GM18526 (cell line): Measurements from ENCODE around the gene AAK1.

ENCODE experiments used
- POLR2A ChIP-seq: IDR thresholded peaks from 3 replicates; pipeline ENCODE4 v1.6.1; 2011; ENCODE audit not compliant: insufficient read length; ENCODE audit errors: extremely low read depth

Gene AAK1

GRCh38 chr2:69643602-69644505, at the start of gene AAK1:
TSS of gene AAK1 (minus strand) at chr2:69643739. CDS start at chr2:69643040, 699 bp downstream.
- peak; percentile 73 for TF ChIP-seq POLR2A

- no peak for TF ChIP-seq POLR2A
Measured at GRCh38 chr2:69692424-69692823, 48.9 kb upstream of the AAK1 start.

GRCh38 chr2:69689969-69690368, 46.4 kb upstream of the AAK1 start:
- no peak for TF ChIP-seq POLR2A

GRCh38 chr2:69689466-69689865, 45.9 kb upstream of the AAK1 start:
- TF ChIP-seq POLR2A: no peak

- no peak for TF ChIP-seq POLR2A
Measured at GRCh38 chr2:69687971-69688611, 44.6 kb upstream of the AAK1 start.

GRCh38 chr2:69686813-69687212, 43.3 kb upstream of the AAK1 start:
- TF ChIP-seq POLR2A: no peak

- no peak for TF ChIP-seq POLR2A
Measured at GRCh38 chr2:69685321-69686048, 41.9 kb upstream of the AAK1 start.

GRCh38 chr2:69683170-69683971, 39.8 kb upstream of the AAK1 start:
- no peak for TF ChIP-seq POLR2A

- TF ChIP-seq POLR2A: no peak
Measured at GRCh38 chr2:69682525-69682924, 39.0 kb upstream of the AAK1 start.

GRCh38 chr2:69680001-69680675, 36.6 kb upstream of the AAK1 start:
- no peak for TF ChIP-seq POLR2A

- TF ChIP-seq POLR2A: no peak
Measured at GRCh38 chr2:69677914-69678313, 34.4 kb upstream of the AAK1 start.

GRCh38 chr2:69676146-69676545, 32.6 kb upstream of the AAK1 start:
- TF ChIP-seq POLR2A: no peak

- no peak for TF ChIP-seq POLR2A
Measured at GRCh38 chr2:69674316-69674670, 30.8 kb upstream of the AAK1 start.

GRCh38 chr2:69669666-69670065, 26.1 kb upstream of the AAK1 start:
- TF ChIP-seq POLR2A: no peak
